ENCODE data around the gene DNMT3A. TPM values are rescaled to one million over a fixed set of nuclear protein-coding genes. Genes with fewer than 3 reads are reported as not detected.

The DNMT3A gene
- total and polyA plus RNA-seq, 4 donors, result 33.7 to 52.3 (median 43.0) TPM

GRCh38 chr2:25310965-25311864, 30.5 kb downstream of the DNMT3A start:
- no peaks in the 10 kb centered on the region for H3K27me3 ChIP-seq (ENCODE audit: control insufficient read depth, insufficient read depth, low read length)
- H3K36me3 ChIP-seq (ENCODE audit: control insufficient read depth, insufficient read depth, low read length), result peaks cover 87% of the 10 kb centered on the region
- H3K4me3 ChIP-seq (ENCODE audit: low read depth, low read length), result no peak overlapping the region
- no peaks in the 10 kb centered on the region for H3K9me3 ChIP-seq (ENCODE audit: control insufficient read depth, insufficient read depth, low read length)
- 83% methylated on average over 1 of the region's 14 CpGs for WGBS (ENCODE audit: insufficient coverage)
- H3K4me1 ChIP-seq (ENCODE audit: control insufficient read depth, insufficient read depth, low read length), result peaks cover 93% of the 10 kb centered on the region
- no peak overlapping the region for H3K27ac ChIP-seq (ENCODE audit: low read depth, low read length)
- peak in 2 of 6 donors; percentile 42 to 75 for DNase-seq (ENCODE audit: low read depth in 4 of 6, low spot score in 6 of 6)

GRCh38 chr2:25310709-25310964, 31.1 kb downstream of the DNMT3A start:
- Histone ChIP-seq H3K27me3 (ENCODE audit: control insufficient read depth, insufficient read depth, low read length) (no peaks in the 10 kb centered on the region), H3K27ac (ENCODE audit: low read depth, low read length) (no peak overlapping the region), H3K9me3 (ENCODE audit: control insufficient read depth, insufficient read depth, low read length) (no peaks in the 10 kb centered on the region), H3K4me1 (ENCODE audit: control insufficient read depth, insufficient read depth, low read length) (peaks cover 93% of the 10 kb centered on the region), H3K36me3 (ENCODE audit: control insufficient read depth, insufficient read depth, low read length) (peaks cover 88% of the 10 kb centered on the region), H3K4me3 (ENCODE audit: low read depth, low read length) (no peak overlapping the region)
- 0% methylated on average over 1 of the region's 5 CpGs for whole genome bisulfite sequencing (ENCODE audit: insufficient coverage)
- DNase-seq (ENCODE audit: low read depth in 4 of 6, low spot score in 6 of 6), result no peak

- Histone ChIP-seq H3K27me3 (ENCODE audit: control insufficient read depth, insufficient read depth, low read length) (no peaks in the 10 kb centered on the region), H3K36me3 (ENCODE audit: control insufficient read depth, insufficient read depth, low read length) (peaks cover 81% of the 10 kb centered on the region), H3K9me3 (ENCODE audit: control insufficient read depth, insufficient read depth, low read length) (no peaks in the 10 kb centered on the region), H3K4me1 (ENCODE audit: control insufficient read depth, insufficient read depth, low read length) (peaks cover 87% of the 10 kb centered on the region), H3K27ac (ENCODE audit: low read depth, low read length) (no peak overlapping the region), H3K4me3 (ENCODE audit: low read depth, low read length) (no peak overlapping the region)
- DNase-seq (ENCODE audit: low read depth in 4 of 6, low spot score in 6 of 6), result peak in 1 of 6 donors; percentile 54
- 73% methylated on average over 8 of the region's 10 CpGs for WGBS (ENCODE audit: insufficient coverage)
Observed at GRCh38 chr2:25309402-25309801, 32.3 kb downstream of the DNMT3A start.

- H3K4me3 ChIP-seq (ENCODE audit: low read depth, low read length), result no peak overlapping the region
- no peaks in the 10 kb centered on the region for H3K27me3 ChIP-seq (ENCODE audit: control insufficient read depth, insufficient read depth, low read length)
- WGBS (ENCODE audit: insufficient coverage), result 75% methylated on average over 2 of the region's 6 CpGs
- peaks cover 79% of the 10 kb centered on the region for H3K36me3 ChIP-seq (ENCODE audit: control insufficient read depth, insufficient read depth, low read length)
- peaks cover 87% of the 10 kb centered on the region for H3K4me1 ChIP-seq (ENCODE audit: control insufficient read depth, insufficient read depth, low read length)
- H3K27ac ChIP-seq (ENCODE audit: low read depth, low read length), result no peak overlapping the region
- no peaks in the 10 kb centered on the region for H3K9me3 ChIP-seq (ENCODE audit: control insufficient read depth, insufficient read depth, low read length)
- no peak for DNase-seq (ENCODE audit: low read depth in 4 of 6, low spot score in 6 of 6)
Observed at GRCh38 chr2:25308599-25308998, 33.1 kb downstream of the DNMT3A start.

- Histone ChIP-seq H3K27me3 (ENCODE audit: control insufficient read depth, insufficient read depth, low read length) (no peaks in the 10 kb centered on the region), H3K9me3 (ENCODE audit: control insufficient read depth, insufficient read depth, low read length) (no peaks in the 10 kb centered on the region), H3K4me3 (ENCODE audit: low read depth, low read length) (no peak overlapping the region), H3K4me1 (ENCODE audit: control insufficient read depth, insufficient read depth, low read length) (peaks cover 87% of the 10 kb centered on the region), H3K27ac (ENCODE audit: low read depth, low read length) (no peak overlapping the region), H3K36me3 (ENCODE audit: control insufficient read depth, insufficient read depth, low read length) (peaks cover 79% of the 10 kb centered on the region)
- DNase-seq (ENCODE audit: low read depth in 4 of 6, low spot score in 6 of 6), result no peak
- WGBS (ENCODE audit: insufficient coverage), result 69% methylated on average over 2 of the region's 7 CpGs
Observed at GRCh38 chr2:25307949-25308557, 33.7 kb downstream of the DNMT3A start.

- WGBS (ENCODE audit: insufficient coverage), result 54% methylated on average over 5 of the region's 6 CpGs
- Histone ChIP-seq H3K4me1 (ENCODE audit: control insufficient read depth, insufficient read depth, low read length) (peaks cover 85% of the 10 kb centered on the region), H3K4me3 (ENCODE audit: low read depth, low read length) (no peak overlapping the region), H3K27me3 (ENCODE audit: control insufficient read depth, insufficient read depth, low read length) (no peaks in the 10 kb centered on the region), H3K36me3 (ENCODE audit: control insufficient read depth, insufficient read depth, low read length) (peaks cover 75% of the 10 kb centered on the region), H3K27ac (ENCODE audit: low read depth, low read length) (peak overlapping the region; percentile 40), H3K9me3 (ENCODE audit: control insufficient read depth, insufficient read depth, low read length) (no peaks in the 10 kb centered on the region)
- peak in 2 of 6 donors; percentile 46 to 58 for DNase-seq (ENCODE audit: low read depth in 4 of 6, low spot score in 6 of 6)
Observed at GRCh38 chr2:25306777-25307368, 34.9 kb downstream of the DNMT3A start.

- WGBS (ENCODE audit: insufficient coverage), result 22% methylated on average over 10 of the region's 10 CpGs
- peak; percentile 46 to 91 (median 74) for DNase-seq (ENCODE audit: low read depth in 4 of 6, low spot score in 6 of 6)
- peaks cover 82% of the 10 kb centered on the region for H3K4me1 ChIP-seq (ENCODE audit: control insufficient read depth, insufficient read depth, low read length)
- H3K9me3 ChIP-seq (ENCODE audit: control insufficient read depth, insufficient read depth, low read length), result no peaks in the 10 kb centered on the region
- no peaks in the 10 kb centered on the region for H3K27me3 ChIP-seq (ENCODE audit: control insufficient read depth, insufficient read depth, low read length)
- H3K4me3 ChIP-seq (ENCODE audit: low read depth, low read length), result no peak overlapping the region
- peak overlapping the region; percentile 64 for H3K27ac ChIP-seq (ENCODE audit: low read depth, low read length)
- peaks cover 75% of the 10 kb centered on the region for H3K36me3 ChIP-seq (ENCODE audit: control insufficient read depth, insufficient read depth, low read length)
Observed at GRCh38 chr2:25305775-25306174, 36.0 kb downstream of the DNMT3A start.

GRCh38 chr2:25304826-25305596, 36.7 kb downstream of the DNMT3A start:
- H3K4me1 ChIP-seq (ENCODE audit: control insufficient read depth, insufficient read depth, low read length), result peaks cover 75% of the 10 kb centered on the region
- no peaks in the 10 kb centered on the region for H3K9me3 ChIP-seq (ENCODE audit: control insufficient read depth, insufficient read depth, low read length)
- peak in 1 of 6 donors; percentile 48 for DNase-seq (ENCODE audit: low read depth in 4 of 6, low spot score in 6 of 6)
- no peak overlapping the region for H3K4me3 ChIP-seq (ENCODE audit: low read depth, low read length)
- H3K36me3 ChIP-seq (ENCODE audit: control insufficient read depth, insufficient read depth, low read length), result peaks cover 70% of the 10 kb centered on the region
- WGBS (ENCODE audit: insufficient coverage), result 69% methylated on average over 10 of the region's 16 CpGs
- no peaks in the 10 kb centered on the region for H3K27me3 ChIP-seq (ENCODE audit: control insufficient read depth, insufficient read depth, low read length)
- no peak overlapping the region for H3K27ac ChIP-seq (ENCODE audit: low read depth, low read length)

DNA sequence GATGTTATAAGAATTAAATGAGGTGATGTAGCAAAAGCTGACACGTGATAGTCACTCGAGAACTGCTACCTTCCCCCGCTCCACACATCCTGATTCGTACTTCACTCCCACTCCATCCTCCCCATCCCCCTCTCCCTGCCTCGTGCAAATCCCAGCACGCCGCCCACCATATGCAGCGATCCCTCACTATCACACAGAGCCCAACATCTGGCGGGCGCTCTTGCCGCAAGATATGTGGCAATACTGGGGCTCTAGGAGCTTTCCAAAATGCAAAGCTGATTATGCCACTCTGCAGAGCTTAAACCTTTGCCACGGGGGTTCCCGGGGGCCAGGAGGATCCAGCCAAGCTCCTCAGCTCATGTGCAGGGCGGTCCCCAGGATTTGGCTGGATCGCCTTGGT, 37.4 kb downstream of the DNMT3A start:
- WGBS (ENCODE audit: insufficient coverage), result 78% methylated on average over 15 of the region's 15 CpGs
- H3K36me3 ChIP-seq (ENCODE audit: control insufficient read depth, insufficient read depth, low read length), result peaks cover 72% of the 10 kb centered on the region
- peak in 1 of 6 donors; percentile 65 for DNase-seq (ENCODE audit: low read depth in 4 of 6, low spot score in 6 of 6)
- no peaks in the 10 kb centered on the region for H3K9me3 ChIP-seq (ENCODE audit: control insufficient read depth, insufficient read depth, low read length)
- no peaks in the 10 kb centered on the region for H3K27me3 ChIP-seq (ENCODE audit: control insufficient read depth, insufficient read depth, low read length)
- H3K4me1 ChIP-seq (ENCODE audit: control insufficient read depth, insufficient read depth, low read length), result peaks cover 73% of the 10 kb centered on the region
- H3K27ac ChIP-seq (ENCODE audit: low read depth, low read length), result no peak overlapping the region
- H3K4me3 ChIP-seq (ENCODE audit: low read depth, low read length), result no peak overlapping the region
